Activated naive CD4-positive, alpha-beta T cell treated with anti-CD3 and anti-CD28 coated beads, Interleukin-2, amount 10 ng/mL, durations not matched to agents 7 days and 5 days (primary cell): ENCODE measurements around the gene ATP9A.
"Not testable (repeated sequence)": the region's sequence is repeated elsewhere in the genome, so short reads cannot be mapped to it uniquely, and the experiment has no call there.

Experiments used
- CTCF ChIA-PET: fragments of 350-600 bp; sonication (Branson Sonifier 250); formaldehyde crosslinking; loops from one replicate; lab custom pipeline; 2021; ENCODE audit warnings: antibody characterized with exemption; lab: Charles Lee
- DNase-seq: peaks from one replicate; pipeline ENCODE4 v3.0.0-alpha.2; 2020
- H3K27ac Mint-ChIP-seq: one replicate; pipeline ENCODE4 v1.8.0; 2021; ENCODE audit warnings: mild to moderate bottlenecking, moderate library complexity, mixed read lengths
- H3K27me3 Mint-ChIP-seq: one replicate; pipeline ENCODE4 v1.8.0; 2021; ENCODE audit warnings: mild to moderate bottlenecking, mixed read lengths
- H3K36me3 Mint-ChIP-seq: one replicate; pipeline ENCODE4 v1.8.0; 2021; ENCODE audit warnings: mixed read lengths
- H3K4me1 Mint-ChIP-seq: one replicate; pipeline ENCODE4 v1.8.0; 2021; ENCODE audit warnings: mixed read lengths
- H3K4me3 Mint-ChIP-seq: one replicate; pipeline ENCODE4 v1.8.0; 2021; ENCODE audit warnings: mild to moderate bottlenecking, moderate library complexity, mixed read lengths
- H3K9me3 Mint-ChIP-seq: one replicate; pipeline ENCODE4 v1.8.0; 2021; ENCODE audit warnings: mixed read lengths

ATP9A gene

DNA sequence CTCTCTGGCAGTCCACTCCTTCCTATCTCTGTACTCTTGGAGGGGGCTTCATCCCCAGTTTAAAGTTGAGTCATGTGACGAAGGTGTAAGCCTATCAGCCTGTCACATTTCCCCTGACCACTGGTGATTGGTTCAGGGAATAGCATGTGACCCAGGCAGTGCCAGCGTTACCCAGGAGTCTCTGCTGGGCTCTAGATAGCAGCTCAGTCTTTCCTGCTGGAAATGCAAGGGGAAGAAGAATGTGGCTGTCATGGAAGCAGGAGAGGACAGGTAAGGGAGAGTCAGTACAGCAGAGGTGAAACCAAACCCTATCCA, 190.1 kb downstream of the ATP9A start:
- peaks cover 1% of the 10 kb centered on the region for H3K9me3 Mint-ChIP-seq
- no peak overlapping the region for H3K27ac Mint-ChIP-seq
- H3K4me1 Mint-ChIP-seq = no peaks in the 10 kb centered on the region
- no peak for DNase-seq
- H3K36me3 Mint-ChIP-seq = no peaks in the 10 kb centered on the region
- H3K27me3 Mint-ChIP-seq = peaks cover 29% of the 10 kb centered on the region
- CTCF ChIA-PET = interaction anchor here (1.4 kb wide), 1 partner anchor 17 kb away, joined by 3 read pairs; no protein-coding TSS in a partner anchor
- H3K4me3 Mint-ChIP-seq = no peak overlapping the region

DNA sequence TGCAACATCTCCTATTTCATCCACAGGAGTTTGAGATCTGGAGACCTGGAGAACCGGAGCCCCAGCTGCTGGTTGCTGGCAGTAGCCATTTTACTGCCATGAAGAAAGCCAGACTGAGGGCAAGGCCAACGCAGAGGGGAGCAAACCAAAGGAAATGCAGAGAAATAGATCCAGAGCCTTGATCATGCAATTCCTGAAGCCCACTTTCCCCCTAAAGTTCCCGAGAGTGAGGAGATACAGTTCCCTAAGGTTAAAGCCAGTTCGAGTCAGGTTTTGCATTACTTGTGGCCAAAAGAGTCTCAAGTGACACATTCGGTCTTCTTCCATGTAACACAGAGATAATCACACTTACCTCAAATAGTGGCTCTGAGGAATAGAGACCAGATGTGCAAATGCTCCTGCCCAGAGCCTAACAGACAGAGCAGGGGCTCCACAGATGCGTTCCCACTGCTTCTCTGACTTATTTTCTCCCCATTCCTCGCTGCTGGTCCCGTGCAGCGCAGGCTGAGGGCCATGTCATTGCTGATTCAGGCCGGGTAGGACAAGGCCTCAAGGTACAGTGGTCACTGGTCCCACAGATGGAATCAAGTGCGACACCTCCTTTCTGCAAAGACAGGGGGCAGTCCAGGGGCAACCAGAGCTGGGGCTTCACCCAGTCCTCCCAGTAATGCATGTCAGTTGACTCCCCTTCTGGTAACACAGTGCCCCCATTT, 190.6 kb downstream of the ATP9A start:
- CTCF ChIA-PET = no interaction called here
- H3K4me1 Mint-ChIP-seq = no peaks in the 10 kb centered on the region
- H3K27me3 Mint-ChIP-seq = peaks cover 29% of the 10 kb centered on the region
- H3K9me3 Mint-ChIP-seq = peaks cover 1% of the 10 kb centered on the region
- H3K27ac Mint-ChIP-seq = no peak overlapping the region
- DNase-seq = no peak
- no peaks in the 10 kb centered on the region for H3K36me3 Mint-ChIP-seq
- H3K4me3 Mint-ChIP-seq = no peak overlapping the region

DNA sequence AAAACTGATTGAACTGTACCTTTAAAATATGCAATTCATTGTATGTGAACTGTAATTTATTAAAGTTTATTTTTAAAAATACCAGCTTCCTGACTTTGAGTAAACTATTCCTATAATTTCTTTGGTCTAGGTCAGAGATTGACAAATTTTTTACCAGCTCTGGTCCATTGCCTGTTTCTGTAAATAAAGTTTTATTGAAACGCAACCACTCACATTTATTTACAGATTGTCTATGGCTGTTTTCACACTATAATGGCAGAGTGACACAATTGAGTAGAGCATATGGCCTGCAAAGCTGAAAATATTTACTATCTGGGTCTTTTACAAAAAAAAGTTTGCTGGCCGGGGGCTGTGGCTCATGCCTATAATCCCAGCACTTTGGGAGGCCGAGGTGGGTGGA, 192.7 kb downstream of the ATP9A start:
- Mint-ChIP-seq H3K9me3 (peaks cover 1% of the 10 kb centered on the region), H3K4me1 (no peaks in the 10 kb centered on the region), H3K36me3 (no peaks in the 10 kb centered on the region), H3K27me3 (peaks cover 22% of the 10 kb centered on the region), H3K27ac (no peak overlapping the region), H3K4me3 (no peak overlapping the region)
- CTCF ChIA-PET = no interaction called here
- no peak for DNase-seq

DNA sequence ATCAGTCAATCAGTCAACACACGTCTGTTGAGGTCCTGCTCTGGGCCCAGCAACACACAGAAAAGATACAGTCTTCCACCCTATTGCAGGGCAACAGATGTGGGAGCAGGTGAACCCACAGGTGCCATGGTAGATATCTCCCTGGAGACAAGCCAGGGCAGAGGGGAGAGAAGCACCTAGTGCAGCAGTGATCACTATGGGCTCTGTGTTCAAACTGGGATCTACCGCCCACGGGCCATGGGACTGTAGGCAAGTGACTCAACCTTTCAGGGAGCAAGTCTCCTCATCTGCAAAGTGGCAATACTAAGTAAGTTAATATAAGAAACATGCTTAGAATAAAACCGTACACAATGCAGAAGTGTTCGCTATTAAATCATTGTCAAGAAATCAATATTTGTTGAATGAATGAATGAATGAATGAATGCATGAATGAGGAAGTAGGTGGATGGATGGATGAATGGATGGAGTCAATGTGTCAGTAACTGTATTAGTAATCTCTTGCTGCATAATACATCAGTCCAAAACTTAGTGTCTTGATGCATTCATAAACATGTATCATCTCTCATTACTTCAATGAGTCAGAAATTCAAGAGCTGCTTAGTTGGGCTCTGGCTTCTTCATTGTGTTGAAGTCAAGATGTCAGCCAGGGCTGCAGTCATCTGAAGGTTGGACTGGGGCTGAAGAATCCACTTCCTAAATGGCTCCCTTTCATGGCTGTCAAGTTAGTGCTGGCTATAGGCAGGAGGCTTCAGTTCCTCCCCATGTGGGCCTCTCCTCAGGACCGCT, 193.7 kb downstream of the ATP9A start:
- no peak for DNase-seq
- Mint-ChIP-seq H3K9me3 (peaks cover 1% of the 10 kb centered on the region), H3K4me1 (no peaks in the 10 kb centered on the region), H3K27ac (no peak overlapping the region), H3K36me3 (no peaks in the 10 kb centered on the region), H3K4me3 (no peak overlapping the region), H3K27me3 (peaks cover 22% of the 10 kb centered on the region)
- CTCF ChIA-PET = no interaction called here

DNA sequence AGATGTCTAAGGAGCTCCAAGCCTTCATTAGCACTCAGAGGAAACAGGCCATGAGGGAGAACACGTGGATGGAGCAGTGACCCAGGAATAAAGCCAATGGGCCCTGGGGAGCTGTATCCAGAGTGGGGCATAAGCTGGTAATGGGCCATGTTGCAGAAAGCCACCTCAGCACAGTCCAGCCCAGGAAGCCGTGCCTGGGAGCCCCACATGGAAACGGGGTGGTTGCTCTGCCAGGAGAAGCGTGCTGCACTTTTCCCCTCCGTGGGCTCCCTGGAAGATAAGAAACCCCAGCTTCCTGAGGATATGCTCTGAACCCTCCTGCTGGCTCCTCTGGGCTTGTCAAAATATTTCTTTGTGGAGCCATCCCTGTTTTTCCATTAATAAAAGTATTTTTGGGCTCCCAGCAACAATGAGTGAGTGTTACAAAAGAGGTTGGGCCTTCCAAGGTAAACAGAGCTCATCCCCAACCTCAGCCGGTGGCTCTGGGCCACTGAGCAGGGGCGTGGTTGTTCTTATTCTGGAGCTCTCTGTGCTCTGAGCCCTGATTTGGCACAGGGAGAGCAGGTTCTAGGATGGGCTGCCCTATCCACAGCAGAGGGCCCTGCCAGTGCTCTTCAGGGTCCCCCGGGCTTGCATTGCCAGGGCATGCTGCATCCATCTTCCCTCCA, 194.5 kb downstream of the ATP9A start:
- Mint-ChIP-seq H3K4me1 (no peaks in the 10 kb centered on the region), H3K9me3 (peaks cover 1% of the 10 kb centered on the region), H3K27me3 (peaks cover 23% of the 10 kb centered on the region), H3K36me3 (no peaks in the 10 kb centered on the region), H3K27ac (no peak overlapping the region), H3K4me3 (no peak overlapping the region)
- CTCF ChIA-PET = no interaction called here
- no peak for DNase-seq

DNA sequence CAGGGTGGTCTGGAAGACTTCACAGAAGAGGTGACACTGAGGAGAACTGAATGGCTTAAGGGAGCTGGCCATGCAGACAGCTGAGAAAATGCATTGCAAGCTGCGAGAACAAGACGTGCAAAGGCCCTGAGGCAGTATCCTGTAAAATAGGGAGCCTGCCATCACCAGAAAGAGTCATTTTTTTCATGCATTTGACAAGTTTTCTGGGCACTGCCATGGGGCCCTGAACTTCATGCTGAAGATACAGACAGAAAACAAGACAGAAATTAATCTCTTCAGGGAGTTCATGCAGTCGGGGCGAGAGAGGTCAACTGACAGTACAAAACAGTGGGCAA, 196.8 kb downstream of the ATP9A start:
- CTCF ChIA-PET = no interaction called here
- peaks cover 32% of the 10 kb centered on the region for H3K27me3 Mint-ChIP-seq
- peaks cover 1% of the 10 kb centered on the region for H3K9me3 Mint-ChIP-seq
- no peak overlapping the region for H3K4me3 Mint-ChIP-seq
- DNase-seq = no peak
- peak overlapping the region; percentile 9 for H3K27ac Mint-ChIP-seq
- H3K36me3 Mint-ChIP-seq = no peaks in the 10 kb centered on the region
- no peaks in the 10 kb centered on the region for H3K4me1 Mint-ChIP-seq

DNA sequence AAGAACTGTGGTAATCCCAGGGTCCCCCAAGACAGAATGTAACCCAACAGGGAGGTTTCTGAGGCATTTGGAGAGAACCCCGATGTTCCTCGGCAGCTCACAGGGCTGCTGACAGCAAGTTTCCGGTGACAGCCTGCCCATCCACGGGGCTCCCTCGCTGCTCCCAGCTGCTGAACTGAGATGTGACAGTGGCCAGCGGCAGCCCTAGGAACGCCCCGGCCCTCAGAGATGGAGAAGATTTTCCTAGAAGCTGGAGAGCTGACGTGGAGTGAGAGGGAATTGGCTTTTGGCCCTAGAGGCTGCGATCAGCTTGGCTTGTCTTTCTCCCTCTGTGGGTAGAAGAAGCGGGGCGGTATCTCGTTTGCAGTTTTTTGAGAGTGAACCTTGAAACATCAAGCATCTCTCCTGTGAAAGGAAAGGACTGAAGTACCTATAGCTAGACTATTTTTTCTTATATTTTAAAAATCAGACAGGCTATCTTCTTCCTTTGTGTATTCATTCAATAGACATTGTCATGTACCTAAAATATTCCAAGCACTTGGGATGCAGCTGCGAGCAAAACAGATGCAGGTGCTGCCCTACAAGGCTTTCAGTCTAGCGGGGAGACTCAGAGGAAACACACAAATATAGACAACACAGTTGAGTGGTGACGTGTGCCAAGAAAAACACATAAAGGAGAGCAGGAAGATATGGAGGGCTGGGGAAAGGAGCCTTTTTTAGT, 197.3 kb downstream of the ATP9A start:
- Mint-ChIP-seq H3K27me3 (peaks cover 36% of the 10 kb centered on the region), H3K9me3 (peaks cover 1% of the 10 kb centered on the region), H3K27ac (no peak overlapping the region), H3K4me3 (no peak overlapping the region), H3K4me1 (no peaks in the 10 kb centered on the region), H3K36me3 (no peaks in the 10 kb centered on the region)
- CTCF ChIA-PET = no interaction called here
- no peak for DNase-seq

DNA sequence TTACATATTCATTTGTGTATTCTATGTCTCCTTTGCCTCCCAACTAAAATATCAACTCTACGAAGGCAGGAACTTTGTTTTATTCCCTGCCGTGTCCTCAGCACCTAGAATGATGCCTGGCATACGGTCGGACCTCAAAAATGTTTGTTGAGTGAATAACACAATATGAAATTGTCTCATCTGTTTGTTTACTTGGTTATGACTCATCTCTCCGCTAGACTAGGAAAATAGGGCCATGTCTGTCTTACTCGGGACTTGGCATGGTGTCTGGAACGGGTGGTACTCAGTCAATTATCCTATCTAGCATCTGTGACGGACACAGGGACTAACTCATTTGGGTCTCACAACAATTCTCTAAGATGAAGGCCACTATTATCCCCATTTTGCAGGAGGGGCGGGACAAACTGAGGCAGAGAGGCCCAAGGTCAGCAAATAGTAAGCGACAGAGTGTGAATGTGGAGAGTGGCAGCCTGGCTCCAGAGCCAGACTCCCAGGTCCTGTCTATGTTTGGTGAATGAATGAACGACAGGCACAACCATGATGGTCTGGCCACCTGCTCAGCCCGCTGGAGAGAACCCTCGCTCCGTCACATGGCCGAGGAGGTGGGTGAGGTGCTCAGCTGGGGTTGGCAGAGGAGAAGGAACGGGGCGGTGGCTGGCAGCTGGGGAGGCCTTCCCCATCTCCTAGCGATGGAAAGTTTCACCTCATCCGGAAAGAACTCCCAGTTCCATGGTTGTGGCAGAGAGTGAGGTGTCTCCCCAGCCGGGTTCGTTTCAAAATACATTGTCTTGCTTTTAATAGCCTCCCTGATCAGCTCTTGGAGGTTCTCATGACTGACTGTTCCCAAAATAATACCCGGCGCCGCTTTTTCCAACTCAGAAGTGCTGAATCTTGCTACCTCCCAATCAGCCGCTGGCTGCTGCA, 198.1 kb downstream of the ATP9A start:
- no peak overlapping the region for H3K4me3 Mint-ChIP-seq
- H3K27ac Mint-ChIP-seq = no peak overlapping the region
- H3K4me1 Mint-ChIP-seq = no peaks in the 10 kb centered on the region
- H3K27me3 Mint-ChIP-seq = peaks cover 44% of the 10 kb centered on the region
- no peak for DNase-seq
- no peaks in the 10 kb centered on the region for H3K36me3 Mint-ChIP-seq
- CTCF ChIA-PET = no interaction called here
- peaks cover 1% of the 10 kb centered on the region for H3K9me3 Mint-ChIP-seq

DNA sequence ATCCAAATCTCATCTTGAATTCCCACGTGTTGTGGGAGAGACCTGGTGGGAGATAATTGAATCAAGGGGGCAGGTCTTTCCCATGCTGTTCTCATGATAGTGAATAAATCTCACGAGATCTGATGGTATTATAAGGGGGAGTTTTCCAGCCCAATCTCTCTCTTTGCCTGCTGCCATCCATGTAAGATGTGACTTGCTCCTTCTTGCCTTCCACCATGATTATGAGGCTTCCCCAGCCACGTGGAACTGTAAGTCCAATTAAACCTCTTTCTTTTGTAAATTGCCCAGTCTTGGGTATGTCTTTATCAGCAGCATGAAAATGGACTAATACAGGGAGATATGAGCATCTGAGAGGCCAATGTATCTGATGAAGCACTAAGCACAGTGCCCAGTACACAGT, 199.7 kb downstream of the ATP9A start:
- H3K36me3 Mint-ChIP-seq, H3K27ac Mint-ChIP-seq, DNase-seq, H3K4me3 Mint-ChIP-seq, H3K9me3 Mint-ChIP-seq, H3K4me1 Mint-ChIP-seq, CTCF ChIA-PET: not testable (repeated sequence)
- peaks cover 60% of the 10 kb centered on the region for H3K27me3 Mint-ChIP-seq

DNA sequence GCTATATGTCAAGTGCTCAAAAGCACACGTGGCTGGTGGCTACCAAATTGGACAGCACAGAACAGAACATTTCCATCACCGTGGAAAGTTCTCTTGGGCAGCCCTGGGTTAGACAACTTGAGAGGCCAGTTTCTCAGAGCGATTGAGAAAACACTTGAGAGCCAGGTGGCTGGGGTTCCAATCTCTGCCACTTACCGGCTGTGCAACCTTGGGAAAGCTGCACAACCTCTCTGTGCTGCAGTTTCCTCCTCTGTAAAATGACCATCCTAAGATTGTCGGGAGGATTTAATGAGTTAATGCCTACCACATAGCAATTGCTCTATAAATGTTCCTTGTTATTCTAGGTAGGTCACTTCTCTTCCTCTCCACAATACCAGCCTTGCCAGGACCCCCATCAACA, 200.6 kb downstream of the ATP9A start:
- no peak overlapping the region for H3K4me3 Mint-ChIP-seq
- H3K27me3 Mint-ChIP-seq = peaks cover 69% of the 10 kb centered on the region
- no peak for DNase-seq
- no peak overlapping the region for H3K27ac Mint-ChIP-seq
- peaks cover 5% of the 10 kb centered on the region for H3K4me1 Mint-ChIP-seq
- no peaks in the 10 kb centered on the region for H3K36me3 Mint-ChIP-seq
- CTCF ChIA-PET = no interaction called here
- no peaks in the 10 kb centered on the region for H3K9me3 Mint-ChIP-seq

DNA sequence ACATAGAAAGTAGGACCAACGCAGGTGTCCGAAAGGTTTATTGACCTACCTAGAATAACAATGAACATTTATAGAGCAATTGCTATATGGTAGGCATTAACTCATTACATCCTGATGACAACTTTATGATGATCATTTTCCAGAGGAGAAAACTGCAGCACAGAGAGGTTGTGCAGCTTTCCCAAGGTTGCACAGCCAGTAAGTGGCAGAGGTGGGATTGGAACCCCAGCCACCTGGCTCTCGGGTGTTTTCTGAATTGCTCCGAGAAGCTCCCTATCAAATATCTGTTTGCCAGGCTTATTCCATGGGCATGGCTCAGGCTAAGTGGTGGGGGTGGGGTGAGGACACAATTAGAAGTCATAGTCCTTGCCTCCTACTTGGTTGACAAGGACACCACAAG, 201.6 kb downstream of the ATP9A start:
- H3K27me3 Mint-ChIP-seq = peaks cover 79% of the 10 kb centered on the region

DNA sequence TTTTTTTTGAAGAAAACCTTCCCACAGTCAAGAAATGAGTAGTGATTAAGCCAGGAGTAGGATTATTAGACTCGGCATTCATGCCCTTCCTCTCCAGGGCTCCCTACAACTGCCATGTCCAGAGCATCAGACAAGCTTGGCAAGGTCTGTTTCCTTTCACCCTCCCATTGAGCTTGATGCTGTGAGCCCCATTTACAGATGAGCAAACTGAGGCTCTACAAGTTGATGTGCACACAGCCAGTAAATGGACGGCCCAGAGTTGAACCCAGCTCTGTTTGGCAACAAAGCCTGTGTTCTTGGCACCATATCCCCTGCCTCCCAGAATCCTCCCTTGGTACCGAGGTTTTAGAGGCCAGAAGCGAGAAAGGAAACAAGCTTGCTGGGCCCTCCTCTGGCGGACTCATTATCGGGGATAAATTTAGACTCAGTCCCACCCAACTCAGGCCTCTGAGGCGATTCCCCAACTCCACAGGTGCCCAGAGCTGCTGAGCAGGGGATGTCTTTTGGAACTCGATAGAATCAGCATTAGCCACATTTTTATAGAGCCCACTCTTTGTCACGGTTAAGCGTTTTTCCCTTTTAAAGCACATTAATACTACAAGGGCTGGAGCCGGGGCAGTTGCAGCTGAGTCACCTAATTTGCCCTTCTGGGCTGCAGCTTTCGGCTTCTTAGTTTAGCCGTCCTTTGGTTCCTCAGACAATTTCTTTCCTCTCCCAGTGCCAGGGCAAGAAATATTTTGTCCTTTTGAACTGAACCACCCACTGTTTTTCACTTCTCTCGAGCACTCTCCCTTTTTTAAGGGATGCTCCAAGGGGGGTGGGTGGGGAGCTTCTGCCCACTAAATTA, 202.7 kb downstream of the ATP9A start:
- no peak for DNase-seq
- CTCF ChIA-PET = interaction anchor here (1.0 kb wide), 2 partner anchors 23 to 24 kb away, joined by 3 read pairs; partner anchors contain the start of gene NFATC2
- H3K4me1 Mint-ChIP-seq = peaks cover 20% of the 10 kb centered on the region
- H3K4me3 Mint-ChIP-seq = no peak overlapping the region
- H3K27me3 Mint-ChIP-seq = peaks cover 86% of the 10 kb centered on the region
- H3K27ac Mint-ChIP-seq = no peak overlapping the region
- no peaks in the 10 kb centered on the region for H3K9me3 Mint-ChIP-seq
- H3K36me3 Mint-ChIP-seq = no peaks in the 10 kb centered on the region

More for the DNA sequence above, 201.6 kb downstream of the ATP9A start:
- H3K4me1 Mint-ChIP-seq = peaks cover 9% of the 10 kb centered on the region
- H3K27ac Mint-ChIP-seq = no peak overlapping the region
- H3K9me3 Mint-ChIP-seq = no peaks in the 10 kb centered on the region
- CTCF ChIA-PET = no interaction called here
- no peak for DNase-seq
- H3K4me3 Mint-ChIP-seq = no peak overlapping the region
- no peaks in the 10 kb centered on the region for H3K36me3 Mint-ChIP-seq
